ENCODE measurements around the gene HCN4.
A peak's percentile ranks its signal among the peaks of the same experiment; 100 is the strongest.

Gene HCN4

DNA sequence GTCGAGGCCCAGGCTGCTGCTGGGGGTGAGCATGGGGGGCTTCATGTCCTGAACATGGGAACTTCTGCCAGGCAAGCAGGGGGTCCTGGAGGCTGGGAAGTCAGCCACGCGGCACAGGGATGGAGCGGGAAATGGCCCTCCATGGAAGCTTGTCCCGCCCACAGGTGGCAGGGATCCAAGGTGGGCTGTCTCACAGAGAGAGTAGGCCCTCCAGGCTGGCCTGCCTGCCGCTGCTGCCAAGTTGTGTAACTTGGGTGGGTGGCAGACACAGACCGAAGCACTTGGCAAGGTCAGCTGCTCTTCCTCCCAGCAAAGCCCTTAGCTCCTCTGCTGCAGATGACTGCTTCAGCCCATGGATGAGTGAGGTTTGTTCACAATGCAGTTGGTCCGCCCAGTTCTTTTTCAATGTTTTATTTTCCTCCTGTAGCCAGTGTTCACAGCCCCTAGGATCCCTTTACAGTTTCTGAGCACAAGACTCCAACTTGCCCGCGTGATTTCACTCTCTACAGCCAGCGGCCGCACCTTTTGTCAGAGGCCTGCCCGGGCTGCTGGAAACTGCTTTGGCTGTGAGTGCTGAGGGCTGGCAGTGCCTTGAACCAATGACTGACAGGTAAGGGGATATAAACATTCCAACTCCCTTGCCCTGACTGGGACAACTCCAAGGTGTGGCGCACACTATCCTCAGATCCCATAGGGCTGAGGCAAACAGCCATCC is 26.7 kb downstream of the HCN4 start:
- no peak for DNase-seq

DNA sequence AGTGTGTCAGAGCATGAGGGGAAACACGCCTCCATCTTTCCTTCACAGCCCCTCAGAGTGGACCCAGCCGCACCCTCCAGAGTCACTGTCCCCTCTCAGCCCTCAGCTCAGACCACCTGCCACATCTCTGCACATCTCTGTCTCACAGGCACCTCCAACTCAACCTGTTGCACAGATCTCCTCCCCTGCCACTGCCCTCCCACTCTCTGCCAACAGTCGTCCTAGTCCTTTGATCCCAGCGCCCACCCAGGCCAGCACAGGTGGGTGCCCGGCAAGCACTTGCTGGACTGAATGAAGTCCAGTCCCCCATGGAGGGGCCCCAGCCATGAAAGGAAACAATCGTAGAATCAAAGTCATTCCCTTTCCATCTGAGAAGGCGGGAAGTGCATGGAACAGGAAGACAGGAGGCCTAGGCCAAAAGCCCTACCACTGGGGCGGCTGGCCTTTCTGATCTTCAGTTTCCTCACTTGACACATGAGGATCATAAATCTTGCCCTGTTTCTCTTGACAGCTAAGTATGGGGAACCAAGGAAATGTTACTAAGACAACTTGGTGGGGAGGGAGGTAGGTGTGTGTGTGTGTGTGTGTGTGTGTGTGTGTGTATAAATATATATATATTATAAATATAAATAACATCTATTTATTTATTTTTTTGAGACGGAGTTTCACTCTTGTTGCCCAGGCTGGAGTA is 28.1 kb downstream of the HCN4 start:
- no peak for DNase-seq

DNA sequence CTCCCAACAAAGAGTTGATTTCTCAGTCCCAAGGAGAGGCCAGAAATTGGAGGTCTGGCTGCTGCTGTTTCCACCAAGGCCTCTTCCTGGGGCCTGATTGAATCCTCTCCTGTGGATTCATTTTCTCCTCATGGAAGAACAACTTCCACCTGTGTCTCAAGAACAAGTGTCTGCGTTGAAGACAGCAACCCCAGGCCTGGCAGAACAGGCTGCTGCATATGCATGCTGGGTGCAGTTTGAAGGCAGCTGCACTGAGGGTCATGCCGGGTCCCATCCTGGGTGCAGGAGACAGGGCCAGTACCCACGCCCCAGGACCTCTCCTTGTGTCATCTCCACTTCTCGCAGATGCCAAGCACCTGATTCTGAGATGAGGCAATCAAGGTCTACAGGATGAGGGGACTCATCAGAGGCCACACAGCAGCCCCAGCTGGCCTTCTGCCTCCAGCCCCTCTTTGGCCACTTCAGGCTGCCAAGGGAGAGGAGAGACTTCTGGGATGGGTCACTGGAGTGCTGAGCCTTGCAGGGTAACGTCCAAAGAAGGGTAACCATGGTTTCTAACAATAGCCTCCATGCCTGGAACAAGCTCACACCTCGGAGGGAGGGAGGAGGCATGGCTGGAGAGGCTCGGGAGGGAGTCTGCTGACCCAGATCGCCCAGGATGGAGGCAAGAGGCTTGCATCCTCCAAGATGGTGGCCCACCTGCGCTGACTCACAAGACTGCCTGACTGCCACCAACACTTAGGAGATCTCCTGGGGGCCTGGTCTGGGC is 30.0 kb downstream of the HCN4 start:
- no peak for DNase-seq

DNA sequence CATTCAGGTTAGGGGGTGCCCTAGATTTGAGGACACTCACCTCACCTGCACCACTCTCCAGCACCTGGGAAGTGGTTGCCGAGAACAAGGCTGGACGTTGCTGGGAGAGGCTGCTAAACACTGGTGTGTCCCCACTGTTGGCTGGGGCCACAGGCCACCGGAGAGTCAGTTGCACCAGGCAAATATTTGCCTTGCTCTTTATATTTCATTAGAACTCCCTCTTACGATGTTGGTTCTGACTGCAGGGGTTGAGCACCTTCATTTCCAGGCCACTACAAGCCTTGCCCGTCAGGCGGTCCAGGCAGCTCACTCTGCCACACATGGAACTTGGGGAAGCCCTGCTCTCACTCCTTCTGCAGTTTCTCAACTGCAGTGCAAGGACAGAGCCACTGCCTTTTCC is 30.7 kb downstream of the HCN4 start:
- no peak for DNase-seq

DNA sequence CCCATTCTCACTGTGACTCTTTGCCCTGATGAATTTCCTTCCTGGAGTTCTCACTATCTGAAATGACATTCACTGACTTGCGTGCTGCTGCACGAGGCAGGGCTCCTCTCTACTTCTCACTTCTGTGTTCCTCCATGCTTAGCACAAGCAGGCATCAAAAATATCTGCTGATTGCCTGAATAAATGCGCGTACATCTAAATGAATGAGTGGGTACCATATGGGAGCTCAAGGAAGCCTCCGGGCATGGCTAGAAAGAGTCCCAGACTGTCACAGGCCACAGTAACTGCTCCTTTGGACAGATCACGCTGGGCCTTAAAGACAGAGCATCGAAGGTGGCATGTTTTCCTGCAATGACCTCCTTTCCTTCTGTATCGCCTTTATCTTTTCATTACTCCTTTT is 31.6 kb downstream of the HCN4 start:
- DNase-seq: no peak

DNA sequence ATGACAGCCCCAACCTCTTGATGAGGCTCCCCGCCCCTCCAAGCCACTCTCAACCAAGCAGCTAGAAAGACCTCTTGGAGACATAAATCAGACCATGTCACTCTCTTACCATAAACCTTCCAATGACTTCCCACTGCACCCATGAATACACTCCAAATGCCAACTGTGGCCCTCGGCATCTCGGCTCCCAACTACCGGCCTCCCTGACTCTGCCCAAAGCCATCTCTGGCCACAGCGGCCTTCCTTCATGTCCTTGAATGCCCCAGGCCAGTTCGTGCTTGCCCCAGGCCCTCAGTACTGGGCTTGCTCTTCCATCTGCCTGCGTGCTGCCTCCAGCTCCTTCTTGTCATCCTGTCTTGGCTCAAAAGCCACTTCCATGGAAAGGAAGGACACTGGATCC is 32.0 kb downstream of the HCN4 start:
- DNase-seq: no peak

DNA sequence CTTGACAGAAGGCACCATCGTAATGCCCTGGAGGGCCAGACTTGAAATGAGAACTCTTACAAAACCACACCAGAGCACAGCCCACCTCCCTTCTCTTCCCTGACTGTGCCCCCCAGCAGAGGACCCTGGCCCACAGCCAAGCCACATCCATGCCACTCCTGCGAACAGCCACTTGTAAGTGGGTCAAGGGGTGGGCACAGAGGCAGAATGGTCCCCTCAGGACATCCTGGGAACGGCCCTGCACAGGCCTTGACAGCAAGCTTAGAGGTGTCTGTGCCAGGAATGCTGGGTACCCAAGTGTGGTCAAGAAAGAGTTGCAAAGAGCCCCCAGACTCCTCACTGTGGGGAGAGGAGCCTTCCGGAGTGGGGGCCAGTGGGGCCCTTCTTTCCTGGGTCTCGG is 33.3 kb downstream of the HCN4 start:
- DNase-seq: no peak

DNA sequence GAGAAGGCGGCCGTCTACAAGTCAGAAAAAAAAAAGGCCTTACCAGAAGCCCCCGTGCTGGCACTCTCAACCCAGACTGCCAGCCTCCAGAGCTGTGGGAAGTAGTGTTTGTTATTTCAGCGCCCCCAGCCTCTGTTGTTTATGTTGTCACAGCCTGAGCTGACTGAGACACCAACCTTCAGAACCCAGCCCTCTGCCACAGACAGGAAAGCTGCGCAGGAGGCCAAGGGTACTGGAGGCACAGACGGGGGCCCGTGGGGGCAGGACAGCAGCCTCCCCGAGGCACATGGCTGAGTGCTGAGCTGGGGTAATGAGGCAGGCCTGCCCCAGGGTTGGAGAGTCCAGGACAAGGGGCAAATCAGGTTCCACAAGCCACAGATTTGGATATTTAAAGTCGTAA is 33.7 kb downstream of the HCN4 start:
- no peak for DNase-seq

DNA sequence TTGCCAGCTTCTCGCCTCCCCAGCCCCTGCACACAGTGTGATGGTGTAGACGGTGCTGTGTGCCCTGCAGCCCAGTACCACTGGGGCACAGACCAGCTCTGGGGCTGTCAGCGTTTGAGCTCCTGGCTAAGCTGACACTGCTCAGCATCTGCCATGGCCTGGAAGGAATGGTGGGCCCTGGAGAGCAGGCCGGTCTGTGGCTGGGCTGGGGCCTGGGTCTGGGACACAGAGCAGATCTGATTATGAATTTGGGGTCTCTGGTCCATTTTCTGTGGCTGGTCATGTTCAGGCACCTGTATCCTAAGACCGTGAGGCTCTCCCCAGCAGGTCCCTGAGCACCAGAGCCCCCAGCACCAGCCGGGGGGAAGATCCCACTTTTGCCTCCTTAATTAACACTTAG is 34.7 kb downstream of the HCN4 start:
- no peak for DNase-seq

DNA sequence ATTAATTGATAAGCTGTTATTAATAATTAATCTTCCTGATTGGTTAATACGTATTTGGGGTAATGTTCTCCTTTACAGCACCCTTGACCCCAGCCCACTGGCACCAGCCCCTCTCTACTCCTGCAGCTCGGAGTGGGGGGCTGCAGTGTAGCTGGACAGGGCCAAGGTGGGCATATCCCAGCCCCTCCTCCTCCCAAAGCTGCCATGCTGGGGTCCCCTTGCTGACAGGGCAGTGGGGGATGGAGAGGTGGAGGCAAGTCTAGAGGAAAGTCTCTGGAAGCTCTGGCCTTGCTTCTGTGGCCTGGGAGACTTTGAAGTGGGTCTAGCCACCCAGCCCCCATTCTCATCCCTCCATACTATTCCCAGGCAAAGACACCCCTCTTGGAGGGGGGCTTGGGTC is 35.8 kb downstream of the HCN4 start:
- DNase-seq: no peak

DNA sequence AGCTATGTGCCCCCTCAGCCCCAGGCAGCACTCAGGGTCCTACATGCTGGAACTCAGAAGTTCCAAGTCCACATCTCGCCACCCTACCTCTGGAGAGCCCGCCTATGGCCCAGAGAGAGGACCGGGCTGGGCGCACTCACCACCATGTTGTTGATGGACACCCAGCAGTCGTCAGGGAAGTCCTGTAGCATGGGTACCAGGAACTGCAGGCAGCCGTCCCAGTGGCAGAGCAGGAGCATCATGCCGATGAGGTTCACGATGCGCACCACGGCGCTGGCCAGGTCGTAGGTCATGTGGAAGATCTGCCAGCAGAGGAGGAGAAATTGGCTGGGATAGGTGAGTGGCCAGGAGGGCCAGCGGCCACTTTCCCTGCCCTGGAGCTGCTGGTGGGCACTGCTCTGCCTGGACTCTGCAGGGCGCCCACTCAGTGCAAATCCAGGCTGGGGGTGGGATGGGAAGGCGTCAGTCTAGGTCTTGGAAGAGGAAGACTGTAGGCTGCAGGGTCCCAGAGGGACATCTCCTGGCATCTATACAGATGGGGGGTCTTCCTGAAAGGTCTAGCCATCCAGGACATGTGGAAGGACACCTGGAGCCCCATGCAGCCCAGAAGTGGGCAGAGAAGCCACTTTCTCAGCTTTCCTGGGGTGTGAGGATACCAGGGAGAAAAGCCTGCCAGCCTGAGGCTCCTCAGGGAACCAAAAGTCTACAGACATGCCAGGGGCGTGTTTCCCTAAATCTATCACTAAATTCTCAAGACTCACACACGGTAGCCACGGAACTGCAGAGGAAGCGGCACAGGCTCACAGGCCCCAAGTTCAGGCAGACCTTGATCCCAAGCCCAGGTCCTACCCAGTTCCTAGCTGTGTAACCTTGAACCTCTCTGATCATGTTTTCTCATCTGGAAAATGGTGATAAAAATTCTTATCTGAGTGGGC is 36.5 kb downstream of the HCN4 start:
- no peak for DNase-seq

DNA sequence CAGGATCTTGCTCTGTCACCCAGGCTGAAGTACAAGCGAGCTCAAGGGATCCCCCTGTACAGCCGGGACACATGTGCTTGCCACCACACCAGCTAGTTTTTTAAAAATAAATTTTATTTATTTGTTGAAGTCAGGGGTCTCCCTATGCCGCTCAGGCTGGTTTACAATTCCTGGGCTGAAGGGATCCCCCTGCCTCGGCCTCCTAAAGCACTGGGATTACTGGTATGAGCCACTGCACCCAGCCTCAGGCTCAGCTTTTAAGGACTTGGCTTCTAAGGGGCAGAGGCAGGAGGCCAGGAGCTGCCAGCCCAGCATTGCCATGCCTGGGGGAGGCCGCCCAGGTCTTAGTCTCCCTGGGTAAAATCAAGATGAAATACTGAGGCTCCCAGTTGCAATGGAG is 37.3 kb downstream of the HCN4 start:
- DNase-seq: no peak

DNA sequence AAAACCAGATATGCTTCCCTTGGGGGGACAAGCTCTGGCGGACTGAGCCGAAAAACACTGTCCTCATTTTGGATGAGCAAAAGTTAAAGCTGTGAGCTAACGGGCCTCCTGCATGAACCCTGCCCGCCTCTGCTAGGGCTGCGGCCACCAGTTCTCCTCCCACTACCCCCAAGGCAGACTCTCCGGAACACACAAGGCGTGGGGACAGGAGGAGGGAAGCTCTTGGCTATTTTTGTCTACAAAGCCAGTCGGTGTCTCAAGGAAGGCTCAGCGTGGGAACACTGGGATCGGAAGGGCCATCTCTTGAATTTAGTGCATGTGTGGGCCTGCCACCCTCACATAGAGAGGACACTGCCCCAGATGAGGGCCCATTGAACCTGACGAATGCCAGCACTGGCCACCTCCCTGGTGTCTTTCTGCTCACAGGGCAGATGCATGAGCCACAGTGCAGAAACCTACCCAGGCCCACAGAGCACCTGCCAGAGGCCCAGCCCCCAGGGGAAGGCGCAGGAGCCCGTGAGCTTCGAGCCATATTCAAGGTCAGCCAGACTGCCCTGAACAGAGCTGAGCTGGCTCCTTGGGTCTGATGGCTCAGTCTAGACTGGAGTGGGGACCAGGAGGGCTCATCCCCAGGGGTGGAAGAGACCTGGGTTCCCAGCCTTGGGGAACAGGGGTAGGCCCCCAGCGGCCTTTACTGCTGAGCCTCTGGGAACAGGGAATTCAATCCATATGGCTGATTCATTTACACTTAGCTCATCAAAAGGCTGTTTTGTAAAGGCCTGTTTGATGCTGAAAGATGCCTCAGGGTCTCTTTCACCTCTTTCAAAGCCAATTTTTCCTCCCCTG is 38.3 kb downstream of the HCN4 start:
- DNase-seq: no peak

DNA sequence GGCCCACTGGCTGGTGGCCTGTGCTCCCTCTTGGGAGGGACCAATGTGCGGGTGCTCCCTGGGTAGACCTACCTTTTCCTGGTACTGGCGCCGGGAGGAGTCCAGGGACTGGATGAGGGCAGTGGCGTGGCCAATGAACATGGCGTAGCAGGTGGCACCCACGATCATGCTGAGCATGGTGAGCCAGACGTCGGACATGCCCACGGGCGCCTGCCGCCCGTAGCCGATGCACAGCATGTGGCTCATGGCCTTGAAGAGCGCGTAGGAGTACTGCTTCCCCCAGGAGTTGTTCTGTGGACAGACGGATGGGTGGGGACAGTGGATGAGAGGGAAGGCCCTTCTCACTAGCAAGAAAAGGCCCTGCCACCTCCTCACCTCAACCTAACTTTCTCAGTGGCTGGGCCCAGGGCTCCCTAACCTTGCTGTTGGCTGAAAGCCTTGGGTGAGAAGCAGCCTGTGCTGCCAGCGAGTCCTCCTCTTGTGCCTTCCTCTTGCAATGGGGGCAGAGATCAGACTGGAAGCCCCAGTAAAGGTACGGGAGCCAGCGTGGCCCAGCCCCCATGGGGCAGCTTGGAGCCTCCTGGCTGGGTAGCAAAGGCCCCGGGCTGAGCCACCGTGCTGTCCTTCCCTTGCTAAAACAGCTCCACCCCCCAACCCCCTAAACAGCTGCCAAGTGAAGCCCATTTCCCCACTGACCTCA is 39.1 kb downstream of the HCN4 start:
- no peak for DNase-seq

DNA sequence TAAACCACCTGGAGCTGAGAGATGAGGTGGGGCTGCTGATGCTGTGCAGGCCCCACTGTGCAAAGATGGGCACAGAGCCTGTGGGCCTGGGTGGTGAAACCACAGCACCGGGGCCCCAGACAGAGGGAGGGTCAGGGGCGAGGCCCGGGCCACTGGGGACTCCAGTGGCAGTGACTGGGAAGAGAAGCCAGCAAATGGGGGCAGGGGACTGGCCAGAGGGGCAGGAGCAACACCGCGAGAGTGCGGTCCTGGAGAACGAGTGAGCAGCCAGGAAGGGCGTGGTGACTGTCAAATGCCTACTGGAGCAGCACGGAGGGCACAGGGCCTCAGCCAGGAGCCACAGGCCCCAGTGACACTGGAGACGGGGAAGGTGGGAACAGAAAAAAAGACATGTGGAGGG is 39.8 kb downstream of the HCN4 start:
- DNase-seq: no peak

DNA sequence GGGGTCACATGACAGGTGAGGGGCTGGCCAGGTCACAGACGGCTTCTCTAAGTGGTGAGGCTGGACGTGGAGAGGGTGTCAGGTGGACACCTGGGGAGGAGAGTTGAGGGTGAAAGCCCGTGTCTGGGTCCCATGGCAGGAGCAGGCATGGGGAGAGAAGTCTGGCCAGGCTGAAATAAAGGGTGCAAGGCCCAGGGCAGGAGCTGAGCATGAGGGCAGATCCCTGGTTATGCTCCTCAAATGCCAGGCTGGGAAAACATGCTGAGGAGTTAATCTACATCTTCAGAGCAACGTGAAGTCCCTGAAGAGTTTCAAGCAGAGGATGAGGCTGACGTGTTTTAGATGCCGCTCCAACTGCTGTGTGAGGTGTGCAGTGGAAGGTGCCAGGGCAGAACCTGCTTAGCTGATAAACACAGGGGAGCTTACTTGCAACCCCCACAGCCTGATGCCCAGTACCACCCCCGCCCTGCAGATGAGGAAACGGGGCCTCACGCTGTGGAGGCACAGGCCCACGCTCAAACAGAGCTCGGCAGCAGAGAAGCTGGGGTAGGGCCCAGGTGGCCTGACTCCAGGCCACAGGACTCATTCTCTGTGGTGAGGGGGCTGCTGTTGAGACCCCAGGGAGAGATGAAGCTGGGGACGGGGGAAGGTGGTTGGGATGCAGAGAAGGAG is 40.5 kb downstream of the HCN4 start:
- DNase-seq: no peak

DNA sequence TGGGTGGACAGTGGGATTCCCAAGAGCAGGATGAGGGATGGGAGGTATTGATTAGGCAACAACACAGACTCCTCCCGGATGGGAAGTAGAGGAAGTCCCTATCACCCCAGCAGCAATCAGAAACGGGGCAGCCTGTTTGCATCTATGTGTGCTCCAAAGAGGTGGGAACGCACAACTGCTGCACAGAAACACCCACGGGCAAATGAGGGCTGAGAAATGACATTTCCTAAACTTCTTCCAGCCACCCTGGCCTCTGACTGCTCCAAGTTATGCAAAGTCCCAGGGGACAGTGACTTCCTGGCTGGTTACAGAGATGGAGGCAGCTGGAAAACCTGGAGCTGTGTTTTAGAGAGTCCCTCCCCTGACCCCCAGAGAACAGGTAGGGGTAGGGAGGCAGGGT is 42.6 kb downstream of the HCN4 start:
- no peak for DNase-seq

DNA sequence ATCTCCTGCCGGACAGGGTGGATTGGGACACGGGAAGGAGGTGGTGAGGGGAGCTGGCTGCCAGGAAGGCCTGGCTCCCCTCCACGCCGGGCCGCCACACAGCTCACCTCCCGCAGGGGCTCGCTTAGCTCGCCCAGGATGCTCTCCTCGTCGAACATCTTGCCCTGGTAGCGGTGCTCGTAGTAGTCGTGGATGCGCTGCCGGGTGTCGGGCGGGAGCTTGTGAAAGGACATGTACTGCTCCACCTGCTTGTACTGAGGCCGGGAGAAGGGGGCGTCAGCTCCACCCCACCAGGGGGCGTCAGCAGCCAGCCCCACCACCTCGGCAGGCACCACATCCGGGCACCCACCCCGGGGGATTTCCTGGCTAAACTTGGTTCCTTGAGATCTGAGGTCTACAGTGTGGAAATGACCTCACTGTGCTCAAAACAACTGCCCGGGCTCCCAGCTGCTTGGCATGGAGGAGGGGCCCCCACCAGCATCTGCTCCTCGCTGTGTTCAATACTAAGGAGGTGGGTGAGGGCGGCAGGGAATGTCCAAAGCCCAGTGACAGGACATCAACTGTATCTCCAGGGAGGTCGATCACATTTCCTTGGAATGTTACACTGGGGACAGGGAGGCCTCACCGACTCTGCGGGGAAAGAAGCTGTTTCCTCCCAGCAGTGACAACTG is 43.4 kb downstream of the HCN4 start:
- DNase-seq: peak; percentile 12

DNA sequence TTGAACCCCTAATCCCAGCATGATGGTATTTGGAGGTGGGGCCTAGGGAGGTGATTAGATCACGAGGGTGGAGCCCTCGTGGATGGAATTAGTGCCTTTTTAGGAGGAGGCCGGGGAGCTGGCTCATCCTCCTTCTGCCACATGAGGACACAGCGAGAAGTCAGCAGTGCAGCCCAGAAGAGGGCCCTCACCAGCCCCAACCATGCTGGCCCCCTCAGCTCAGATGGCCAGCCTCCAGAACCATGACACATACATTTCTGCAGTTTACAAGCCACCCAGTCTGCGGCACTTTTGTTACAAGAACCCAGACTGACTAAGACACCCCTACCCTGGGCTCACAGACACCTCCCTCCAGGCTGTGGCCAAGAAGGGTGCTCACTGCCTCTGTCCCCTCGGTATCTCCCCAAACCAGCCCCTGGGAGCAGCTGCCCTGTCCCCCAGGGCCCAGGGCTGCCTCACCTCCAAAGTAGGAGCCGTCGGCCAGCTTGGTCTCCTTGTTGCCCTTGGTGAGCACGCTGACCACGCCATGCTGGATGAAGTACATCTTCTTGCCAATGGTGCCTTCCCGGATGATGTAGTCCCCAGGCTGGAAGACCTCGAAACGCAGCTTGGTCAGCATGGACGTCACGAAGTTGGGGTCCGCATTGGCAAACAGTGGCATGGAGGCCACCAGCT is 44.1 kb downstream of the HCN4 start:
- DNase-seq: no peak

DNA sequence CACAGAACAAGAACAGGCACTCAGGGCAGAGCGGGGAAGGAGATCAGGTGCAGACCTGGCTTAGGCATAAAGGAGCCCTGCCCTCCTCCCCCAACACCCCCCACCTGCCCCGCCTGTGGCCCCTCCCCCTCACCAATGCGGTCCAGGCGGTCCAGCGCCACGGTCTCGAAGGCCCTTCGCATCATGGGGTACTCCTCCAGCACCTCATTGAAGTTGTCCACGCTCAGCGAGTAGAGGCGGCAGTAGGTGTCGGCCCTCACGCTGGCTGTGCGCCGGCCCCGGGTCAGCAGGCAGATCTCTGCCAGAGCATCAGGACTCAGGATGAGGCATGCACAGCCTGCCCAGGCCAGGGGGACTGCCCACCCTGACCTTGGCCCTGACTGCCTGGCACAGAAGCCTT is 44.8 kb downstream of the HCN4 start:
- no peak for DNase-seq
